Suppressor macrophage treated with lipopolysaccharide for 1 hour (primary cell): ENCODE results near the gene PRR19.
A peak's percentile ranks its signal among the peaks of the same experiment; 100 is the strongest.
"Not testable (repeated sequence)": the region's sequence is repeated elsewhere in the genome, so short reads cannot be mapped to it uniquely, and the experiment has no call there.

Experiments used
- DNase-seq, 3 donors: peaks; one replicate each; pipeline ENCODE4 v3.0.0-alpha.2; 2020 to 2022

The PRR19 gene, protein sequence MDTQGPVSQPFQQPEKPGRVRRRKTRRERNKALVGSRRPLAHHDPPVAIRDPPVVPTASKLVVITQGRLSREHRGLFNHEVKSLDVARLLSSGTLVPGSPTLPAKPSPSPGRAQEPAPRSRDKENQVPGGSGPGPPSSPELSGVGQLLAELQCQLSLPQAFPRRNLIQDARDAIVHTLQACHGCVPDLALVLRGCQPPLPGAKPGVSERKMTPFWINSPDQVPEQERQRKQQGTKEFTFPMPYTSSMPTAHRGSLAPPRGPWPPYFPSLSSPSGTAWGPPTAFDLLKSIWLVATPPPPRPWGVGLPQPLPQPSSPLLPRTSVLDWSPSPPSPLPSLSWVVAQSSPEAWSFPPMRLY

DNA sequence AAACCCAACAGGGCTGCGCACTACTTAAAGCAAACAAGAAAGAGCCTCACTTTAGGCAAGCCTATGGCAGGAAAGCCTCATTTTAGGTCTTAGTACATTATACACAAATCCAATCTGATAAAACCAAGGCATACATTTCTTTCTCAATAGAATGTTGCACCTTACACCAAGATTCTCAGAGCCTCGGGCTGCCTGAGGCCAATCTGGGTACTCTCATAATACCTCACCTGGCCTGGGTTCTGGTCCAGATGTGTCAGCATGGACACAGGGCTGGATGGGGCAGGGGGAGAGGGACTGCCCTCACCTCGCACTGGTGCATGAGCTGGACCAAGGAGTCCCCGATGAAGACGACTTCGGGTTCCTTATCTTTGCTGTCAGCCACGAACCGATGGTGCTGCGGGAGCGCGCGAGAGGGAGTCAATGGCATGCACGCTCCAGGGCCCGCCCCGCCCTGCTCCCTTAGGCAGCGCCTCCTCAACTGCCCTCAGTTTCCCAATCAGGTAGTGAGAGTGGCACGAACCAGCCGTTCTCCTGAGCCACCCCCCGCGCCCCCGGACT, at the start of gene PRR19:
TSS of gene PRR19 (plus strand) at position 487 of the 558 bp plus-strand sequence. CDS start 7,453 bp downstream, outside the sequence.
- DNase-seq = no peak

DNA sequence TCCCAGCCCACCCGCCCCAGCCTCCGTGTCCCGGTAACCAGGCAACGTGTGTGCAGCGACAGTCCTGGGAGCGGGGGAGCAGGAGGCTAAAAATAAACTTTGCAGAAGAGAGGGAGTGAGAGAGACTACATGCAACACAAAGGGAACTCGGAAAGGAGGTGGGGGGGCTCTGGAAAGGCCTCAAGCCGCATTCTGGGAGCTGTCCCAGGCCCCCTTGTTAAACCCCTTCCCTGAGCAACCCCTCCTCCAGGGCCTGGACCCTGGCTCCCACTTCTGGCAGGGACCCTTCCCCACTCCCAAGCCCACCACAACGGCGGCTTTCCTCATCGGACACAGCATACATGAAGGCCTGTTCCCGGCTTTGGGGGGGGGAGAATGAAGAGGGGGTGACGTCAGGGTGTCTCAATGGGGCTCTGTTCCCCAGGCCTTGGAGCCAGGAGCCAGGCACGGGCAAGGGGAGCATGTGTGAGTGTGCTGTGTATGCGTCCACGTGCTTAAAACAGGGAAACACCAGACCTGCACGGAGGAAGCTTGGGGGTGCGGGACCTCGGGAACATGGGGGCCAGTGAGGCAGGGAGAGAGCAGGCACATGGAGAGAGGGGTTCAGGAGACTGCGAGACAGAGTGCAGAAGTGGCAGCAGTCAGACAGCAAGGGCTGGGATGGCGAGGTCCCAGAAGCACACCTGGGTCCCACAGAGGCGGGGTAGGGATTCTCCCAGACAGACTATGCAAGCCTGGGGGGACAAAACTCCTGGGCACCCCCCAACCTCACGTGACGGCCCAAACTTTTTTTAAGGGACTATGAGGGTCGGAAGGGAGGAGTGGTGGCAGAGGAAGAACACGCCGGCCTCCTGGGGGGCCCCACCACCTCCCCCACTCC, 49.3 kb upstream of the PRR19 start:
- DNase-seq = peak; percentile 45 to 67 (median 51)

DNA sequence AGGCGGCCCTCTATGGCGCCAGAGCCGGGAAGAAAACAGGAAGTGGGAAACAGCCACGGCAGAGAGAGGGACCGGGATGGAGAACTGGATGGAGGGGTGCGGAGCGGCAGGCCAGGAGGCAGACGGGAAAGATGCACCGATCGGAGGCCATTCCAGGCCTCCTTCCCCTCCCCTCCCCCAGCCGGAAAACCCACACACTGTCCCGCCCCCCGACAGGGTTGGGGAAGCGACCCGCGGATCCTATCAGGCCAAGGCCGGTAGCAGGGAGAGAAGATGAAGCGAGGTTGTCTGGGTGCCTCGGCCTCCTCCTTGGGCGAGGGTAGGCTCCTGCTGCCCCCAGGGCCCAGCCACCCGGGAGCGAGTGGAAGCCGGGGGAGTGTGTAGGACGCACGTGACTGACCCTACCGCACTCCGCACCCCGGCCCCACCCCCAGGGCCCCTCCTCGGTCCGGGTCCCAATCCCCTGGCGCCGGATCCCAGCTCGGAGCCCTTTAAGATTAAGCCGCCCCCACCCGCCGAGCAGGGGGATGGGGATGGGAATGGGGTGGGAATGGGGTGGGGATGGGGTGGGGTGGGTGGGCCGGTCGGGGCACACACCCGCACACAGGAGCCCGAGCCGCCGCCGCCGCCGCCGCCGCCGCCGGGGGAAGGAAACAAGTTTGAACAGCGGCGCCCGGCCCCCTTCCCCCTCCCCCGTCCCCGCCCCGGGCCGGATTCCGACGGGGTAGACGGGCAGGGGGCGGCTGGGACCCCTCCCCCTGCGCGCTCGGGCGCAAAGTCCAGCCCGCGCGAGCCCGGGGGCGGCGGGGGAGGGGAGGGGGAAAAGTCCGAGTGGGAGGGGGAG, 48.5 kb upstream of the PRR19 start:
- DNase-seq = peak; percentile 54 to 64 (median 56)

DNA sequence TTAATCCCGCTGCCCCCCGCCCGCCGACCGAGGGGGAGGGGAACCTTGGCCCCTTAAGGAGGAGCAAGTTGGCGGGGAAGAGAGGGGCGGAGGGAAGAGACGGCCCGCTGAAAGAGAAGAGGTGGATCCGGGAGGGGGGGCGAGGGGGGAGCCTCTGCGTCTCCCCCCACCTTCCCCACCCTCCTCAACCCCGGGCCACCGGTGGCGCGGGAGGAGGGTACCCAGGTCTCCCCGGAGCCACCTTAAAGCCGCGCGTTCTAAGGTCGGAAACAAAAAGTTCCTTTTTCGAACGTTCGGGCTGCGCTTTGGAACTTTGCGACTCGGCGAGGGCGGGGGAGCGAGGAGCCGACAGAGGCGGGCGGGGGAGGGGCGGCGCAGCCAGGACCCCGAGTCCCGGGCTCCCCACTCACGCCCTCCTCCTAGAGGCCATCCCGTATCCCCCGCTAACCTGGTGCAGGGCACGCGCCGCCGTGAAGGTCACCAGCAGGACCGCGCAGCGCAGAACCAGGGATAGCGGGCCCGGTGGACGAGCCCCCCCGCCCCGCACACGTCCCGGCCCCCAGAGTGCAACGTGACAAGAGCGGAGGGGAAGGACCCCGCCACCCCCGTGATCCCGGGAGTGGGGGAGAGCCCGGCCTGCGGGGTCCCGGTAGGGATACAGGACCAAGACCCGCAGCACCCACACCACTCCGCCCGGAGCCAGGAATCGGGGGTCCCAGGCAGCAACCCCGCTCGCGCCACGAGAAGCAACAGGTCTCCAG, 47.7 kb upstream of the PRR19 start:
- peak; percentile 76 to 87 (median 82) for DNase-seq

DNA sequence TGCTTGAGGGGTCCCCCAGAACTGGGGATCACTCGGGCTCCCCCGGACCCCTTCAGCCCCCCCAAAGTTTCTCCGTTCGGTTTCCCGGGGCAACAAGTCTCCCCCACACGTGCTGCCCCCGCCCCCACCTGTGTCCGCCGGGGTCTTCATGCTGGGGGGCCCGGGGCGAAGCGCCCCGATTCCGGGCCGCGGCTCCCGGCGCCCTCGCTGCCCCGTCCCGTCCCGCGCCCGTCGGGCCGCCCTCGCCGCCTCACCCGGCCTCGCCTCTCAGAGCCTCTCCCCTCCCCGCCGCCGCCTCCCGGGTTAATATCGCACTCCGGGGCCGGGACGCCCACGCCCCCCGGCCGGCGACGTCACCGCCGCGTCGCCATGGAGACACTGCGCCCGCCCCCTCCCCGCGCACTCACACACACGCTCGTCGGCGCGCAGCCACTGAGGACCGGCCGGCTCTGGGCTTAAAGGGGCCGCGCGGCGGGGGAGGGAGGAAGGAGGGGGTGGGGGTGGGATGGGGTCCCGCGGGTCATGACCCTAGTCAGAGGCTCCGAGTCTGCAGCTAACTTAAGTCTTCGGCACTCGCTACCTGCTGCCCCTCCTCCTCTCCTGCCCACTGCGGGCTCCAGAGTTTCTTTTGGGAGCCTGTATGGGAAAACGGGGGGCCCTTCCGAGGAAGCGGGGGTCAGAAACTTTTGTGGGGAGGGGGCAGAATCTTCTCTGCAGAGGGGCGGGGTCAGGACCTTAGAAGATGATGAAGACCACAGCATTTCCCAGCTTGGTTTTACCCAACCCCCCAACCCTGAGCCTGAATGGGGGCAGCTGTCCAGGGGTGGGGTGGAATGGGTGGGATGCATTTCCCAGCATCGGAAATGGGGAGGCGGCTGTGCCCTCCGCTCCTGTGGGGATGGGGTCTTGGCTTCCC, 46.8 kb upstream of the PRR19 start, which contains the start of gene ERF:
TSS of gene ERF (minus strand) at position 279 of the 916 bp plus-strand sequence. CDS start at position 150, 129 bp downstream.
- DNase-seq = peak; percentile 95 to 99 (median 98)

DNA sequence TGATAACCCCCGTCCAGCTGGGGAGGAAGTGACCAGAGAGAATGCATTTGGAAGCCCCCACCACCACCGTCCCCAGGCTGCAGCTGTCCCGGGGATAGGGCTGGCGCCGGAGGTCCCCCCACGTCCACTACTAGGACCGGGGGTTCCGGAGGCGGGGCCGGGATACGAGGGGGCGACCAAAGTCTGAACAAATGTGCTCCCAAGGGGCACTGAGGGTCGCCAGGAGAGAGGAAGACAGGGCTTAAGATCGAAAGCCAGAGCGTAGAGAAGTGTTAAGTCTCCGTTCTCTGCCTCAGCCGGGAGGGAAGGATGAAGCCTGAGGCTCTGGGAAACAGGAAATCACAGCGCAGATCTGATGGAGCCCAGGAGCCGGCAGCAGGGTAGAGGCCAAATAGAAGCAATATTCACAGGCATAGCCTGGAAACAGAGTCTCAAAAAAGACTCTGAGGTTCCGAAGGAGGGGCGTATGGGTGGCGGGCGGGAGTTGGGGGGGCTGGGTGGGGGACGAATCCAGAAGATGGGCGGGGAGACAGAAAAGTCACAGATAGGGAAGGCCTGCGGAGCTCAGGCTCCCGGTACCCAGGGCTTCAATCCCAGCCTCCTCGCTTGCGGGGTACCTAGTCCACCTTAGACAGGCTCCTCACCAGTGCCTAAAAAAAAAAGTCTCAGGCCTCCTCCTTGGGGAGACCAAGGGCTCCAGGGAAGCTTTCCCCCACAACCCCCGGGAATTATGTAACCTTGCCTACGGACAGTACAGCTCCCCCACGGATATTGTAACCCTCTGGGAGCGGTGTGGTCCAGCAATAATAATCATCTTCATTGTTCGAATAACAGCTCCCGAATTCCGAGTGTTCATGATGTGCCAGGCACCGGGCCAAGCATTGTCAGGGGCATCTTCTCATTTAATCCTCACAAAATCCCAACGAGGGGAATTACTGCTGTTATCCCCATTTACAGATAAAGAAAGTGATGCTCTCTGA, 45.9 kb upstream of the PRR19 start:
- DNase-seq = peak in 2 of 3 donors; percentile 37 to 49

DNA sequence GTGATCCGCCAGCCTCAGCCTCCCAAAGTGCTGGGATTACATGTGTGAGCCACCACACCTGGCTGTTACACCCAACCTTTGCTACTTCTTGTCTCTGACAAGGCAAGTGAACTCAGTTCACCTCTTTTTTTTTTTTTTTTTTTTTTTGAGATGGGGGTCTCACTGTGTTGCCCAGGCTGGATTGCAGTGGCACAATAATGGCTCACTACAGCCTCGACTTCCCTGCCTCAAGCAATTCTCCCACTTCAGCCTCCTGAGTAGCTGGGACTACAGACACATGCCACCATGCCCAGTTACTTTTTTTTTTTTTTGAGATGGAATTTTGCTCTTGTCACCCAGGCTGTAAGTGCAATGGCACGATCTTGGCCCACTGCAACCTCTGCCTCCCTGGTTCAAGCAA, 44.1 kb upstream of the PRR19 start:
- DNase-seq = not testable (repeated sequence)

DNA sequence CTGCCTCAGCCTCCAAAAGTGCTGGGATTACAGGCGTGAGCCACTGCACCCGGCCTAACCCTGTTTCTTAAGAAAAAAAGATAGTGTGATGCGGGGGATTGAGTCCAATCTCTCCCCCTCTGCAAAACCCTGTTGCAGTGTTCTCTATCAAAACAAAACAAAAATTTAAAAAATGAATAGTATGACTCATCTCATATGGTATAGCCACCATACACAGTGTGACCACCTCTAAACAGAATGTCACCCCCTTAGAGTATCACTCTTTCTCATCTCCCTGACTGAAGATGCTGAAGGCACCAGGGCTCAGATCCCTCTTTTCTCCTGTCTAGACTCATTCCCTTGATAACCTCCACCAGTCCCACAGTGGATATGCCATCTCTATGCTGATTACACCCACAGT, 40.2 kb upstream of the PRR19 start:
- no peak for DNase-seq

DNA sequence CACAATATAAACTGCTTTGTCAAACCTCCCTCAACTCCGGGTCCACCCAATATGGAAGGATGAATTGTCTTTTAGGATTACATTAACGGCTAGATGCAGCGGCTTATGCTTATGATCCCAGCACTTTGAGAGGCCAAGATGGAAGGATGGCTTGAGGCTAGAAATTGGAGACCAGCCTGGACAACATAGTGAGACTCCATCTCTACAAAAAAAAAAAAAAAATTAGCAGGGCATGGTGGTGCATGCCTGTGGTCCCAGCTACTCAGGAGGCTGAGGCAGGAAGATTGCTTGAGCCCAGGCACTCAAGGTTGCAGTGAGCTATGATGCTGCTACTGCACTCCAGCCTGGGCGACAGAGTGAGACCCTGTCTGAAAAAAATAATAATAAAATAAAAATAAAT, 35.8 kb upstream of the PRR19 start:
- DNase-seq = not testable (repeated sequence)

DNA sequence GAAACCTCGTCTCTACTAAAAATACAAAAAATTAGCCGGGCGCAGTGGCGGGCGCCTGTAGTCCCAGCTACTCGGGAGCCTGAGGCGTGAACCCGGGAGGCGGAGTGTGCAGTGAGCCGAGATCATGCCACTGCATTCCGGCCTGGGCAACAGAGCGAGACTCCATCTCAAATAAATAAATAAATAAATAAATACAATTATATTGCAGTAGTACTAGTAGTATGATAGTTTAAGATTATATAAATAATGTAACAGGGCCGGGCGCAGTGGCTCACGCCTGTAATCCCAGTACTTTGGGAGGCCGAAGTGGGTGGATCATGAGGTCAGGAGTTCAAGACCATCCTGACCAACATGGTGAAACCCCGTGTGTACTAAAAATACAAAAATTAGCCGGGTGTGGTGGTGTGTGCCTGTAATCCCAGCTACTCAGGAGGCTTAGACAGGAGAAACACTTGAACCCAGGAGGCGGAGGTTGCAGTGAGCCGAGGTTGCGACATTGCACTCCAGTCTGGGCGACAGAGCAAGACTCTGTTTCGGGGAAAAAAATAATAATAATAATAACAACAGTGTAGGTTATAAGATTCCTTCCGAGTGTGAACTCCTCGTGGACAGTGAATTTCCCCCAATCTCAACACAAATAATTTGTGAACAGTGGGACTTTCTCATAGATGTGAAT, 34.9 kb upstream of the PRR19 start:
- not testable (repeated sequence) for DNase-seq

DNA sequence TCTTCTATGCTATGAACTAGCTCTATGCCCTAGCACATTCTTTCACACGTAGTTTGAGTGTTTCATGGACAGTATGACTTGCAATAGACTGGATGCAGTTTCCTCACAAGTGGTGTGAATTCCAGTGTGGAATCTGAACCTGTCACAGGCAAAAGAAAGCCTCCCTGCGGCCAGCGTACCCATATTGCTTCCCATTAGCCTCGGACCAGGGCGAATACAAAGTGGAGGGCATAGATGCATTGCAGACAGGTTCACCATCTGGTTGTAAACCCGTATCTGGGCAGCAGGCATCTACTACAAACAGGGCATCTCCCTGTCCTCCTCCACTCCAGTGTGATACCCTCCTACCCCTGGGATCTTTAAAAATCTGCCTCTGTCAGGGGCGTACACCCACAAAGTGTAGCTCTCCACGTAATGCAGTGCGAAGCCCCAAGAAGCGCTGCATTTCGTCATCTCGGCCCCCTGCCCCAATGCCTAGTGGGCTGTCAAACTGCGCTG, 34.2 kb upstream of the PRR19 start:
- no peak for DNase-seq

DNA sequence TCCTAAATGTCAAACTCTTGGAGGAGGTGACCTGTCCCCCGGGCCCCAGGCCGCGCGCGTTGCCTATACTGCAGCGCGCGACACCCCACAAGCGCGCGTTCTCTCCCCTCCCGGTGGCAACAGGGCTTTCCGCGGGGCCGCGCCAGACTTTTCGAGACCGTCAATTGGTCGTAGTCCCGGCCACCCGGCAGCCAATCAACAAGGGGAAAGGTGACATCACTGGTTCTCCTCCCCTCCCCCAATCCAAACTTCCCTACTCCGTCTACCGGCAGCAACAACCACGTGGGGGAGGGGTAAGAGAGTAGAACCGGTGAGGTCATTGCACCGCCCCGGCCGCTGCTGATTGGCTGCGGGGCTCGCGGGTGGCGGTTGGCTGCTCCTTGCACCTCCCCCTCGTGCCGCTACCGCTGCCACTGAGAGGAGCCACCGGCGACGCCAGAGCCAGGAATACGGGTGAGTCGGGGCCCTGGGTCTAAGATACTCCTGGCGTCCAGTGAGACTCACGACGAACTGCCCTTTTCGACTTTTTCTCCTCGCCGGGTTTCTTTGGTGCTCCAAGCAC, 33.7 kb upstream of the PRR19 start:
- DNase-seq = peak; percentile 99 to 100 (median 100)

DNA sequence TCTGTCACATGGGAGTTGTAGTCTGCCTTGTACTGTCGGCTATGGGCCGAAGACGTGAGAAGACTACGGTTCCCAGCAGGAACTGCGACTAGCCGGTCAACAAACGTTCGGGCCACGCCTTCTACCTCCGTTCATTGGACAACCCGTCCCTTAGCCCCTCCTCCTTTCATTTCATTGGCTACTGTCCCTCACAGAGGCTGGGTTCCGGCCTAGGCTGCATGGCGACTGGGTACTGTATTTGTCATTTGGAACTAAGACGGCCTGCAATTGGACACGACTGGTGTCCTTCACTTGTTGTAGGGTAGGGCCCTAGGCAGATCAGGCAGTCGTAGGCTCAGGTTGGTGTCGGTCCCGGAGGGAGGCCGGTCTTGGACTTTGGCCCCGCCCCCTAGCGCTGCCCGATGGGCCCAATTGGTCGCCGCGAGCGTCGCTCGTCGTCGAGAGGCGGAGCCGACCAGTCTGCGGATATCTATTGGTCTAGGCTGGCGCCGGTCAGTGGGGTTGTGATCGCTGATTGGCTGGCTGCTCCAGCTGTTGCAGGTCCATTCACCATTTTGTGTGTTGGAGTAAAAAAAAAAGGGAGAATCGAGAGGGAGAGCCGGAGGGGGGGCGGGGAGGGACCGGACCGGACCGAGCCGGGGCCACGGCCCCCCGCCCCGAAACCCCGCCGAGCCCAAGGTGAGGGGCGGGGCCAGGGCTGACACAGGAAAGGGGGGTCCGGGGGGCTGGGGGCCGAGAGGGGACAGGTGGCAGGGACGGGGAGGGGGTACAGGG, 33.0 kb upstream of the PRR19 start, which contains the start of gene CIC:
TSS of gene CIC (plus strand) at position 549 of the 774 bp plus-strand sequence. CDS start 2,532 bp downstream, outside the sequence.
- peak; percentile 100 for DNase-seq

DNA sequence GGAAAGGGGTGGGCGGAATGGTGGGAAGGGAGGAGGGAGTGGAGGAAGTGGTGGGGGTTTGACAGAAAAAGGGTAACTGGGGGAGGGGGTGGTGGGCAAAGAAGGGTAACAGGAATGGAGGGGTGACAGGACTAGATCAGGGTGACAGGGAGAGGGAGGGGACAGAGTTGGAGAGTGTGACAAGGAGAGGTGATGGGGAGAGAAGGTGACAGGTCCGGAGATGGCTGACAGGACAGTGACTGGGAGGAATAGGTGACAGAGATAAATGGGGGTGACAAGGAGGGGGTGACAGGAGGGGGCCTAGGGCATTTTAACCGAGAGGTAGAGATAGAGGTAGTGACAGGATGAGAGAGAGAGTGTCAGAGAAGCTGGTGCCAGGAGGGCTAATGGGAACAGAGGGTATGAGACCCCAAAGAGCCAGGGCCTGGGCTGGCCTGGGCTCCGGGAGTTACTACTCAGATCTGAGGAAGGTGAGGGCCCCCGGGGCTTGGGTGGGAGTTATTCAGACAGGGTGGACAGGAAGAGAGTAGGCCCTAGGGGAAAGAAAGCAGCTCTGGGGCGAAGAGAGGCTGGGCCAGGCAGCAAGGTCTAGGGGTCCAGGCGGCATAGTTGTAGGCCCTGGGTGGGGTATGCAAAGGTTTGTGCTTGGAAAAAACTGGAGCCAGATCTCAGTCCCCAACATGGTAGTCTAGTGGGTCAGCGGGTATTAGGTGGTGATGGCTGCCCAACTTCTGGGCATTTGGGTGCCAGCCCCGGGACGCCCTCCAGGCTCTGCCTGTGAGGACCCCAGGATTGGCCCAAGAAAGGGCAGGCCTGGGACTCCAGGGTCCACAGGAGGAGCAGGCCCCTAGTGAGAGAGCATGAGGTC, 32.2 kb upstream of the PRR19 start:
- no peak for DNase-seq

DNA sequence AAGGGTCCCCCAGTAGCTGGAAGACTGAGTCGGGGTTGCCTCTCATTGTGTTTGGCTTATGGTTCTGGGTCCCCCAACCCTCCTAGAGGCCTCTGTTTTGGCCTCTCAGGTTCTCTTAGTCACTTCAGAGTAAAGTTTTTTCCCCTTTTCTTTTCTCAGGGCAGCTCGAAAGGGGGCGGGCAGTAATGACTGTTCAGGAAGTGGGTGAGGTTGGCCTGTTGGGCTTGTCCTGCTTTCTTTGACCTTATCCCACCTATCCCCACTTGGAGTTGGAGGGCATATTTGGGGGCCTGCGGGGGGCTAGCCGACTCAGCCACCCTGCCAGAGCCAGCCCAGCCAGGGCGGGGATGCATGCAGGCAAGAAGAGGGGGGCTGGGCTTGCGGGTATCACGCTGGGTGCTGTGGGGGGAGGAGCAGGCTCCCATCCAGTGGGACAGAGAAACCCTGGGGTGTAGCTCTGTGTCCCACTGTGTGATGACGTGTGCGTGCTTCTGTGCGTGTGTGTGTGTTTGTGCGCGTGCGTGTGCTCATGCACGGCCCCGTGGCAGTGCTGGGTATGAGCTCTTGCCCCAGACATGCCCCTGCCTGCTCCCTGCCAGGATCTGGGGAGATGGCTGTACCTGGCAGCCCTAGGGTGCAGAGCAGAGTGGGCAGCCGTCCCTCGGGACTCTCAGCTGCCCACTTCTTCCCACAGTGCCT, 31.4 kb upstream of the PRR19 start:
- DNase-seq = peak; percentile 81 to 86 (median 86)
